Suprapubic skin (tissue), 4 donors: ENCODE data around the gene TOLLIP. TPM values are rescaled to one million over a fixed set of nuclear protein-coding genes. Genes with fewer than 3 reads are reported as not detected.

Source experiments
- DNase-seq, 2 donors: peaks; one replicate each; pipeline ENCODE4 v3.0.0-alpha.2; 2019; ENCODE audit warnings: low spot score in 2 of 2
- H3K27ac ChIP-seq: fragments of 200-600 bp; sonication (generic); one replicate; pipeline ENCODE4 v1.5.1; 2019
- H3K27me3 ChIP-seq: fragments of 200-600 bp; sonication (generic); one replicate; pipeline ENCODE4 v1.5.1; 2019
- H3K36me3 ChIP-seq: fragments of 200-600 bp; sonication (generic); one replicate; pipeline ENCODE4 v1.5.1; 2019
- H3K4me1 ChIP-seq: fragments of 200-600 bp; sonication (generic); one replicate; pipeline ENCODE4 v1.5.1; 2019
- H3K4me3 ChIP-seq: fragments of 200-600 bp; sonication (generic); one replicate; pipeline ENCODE4 v1.5.1; 2019; ENCODE audit warnings: mild to moderate bottlenecking
- H3K9me3 ChIP-seq: fragments of 200-600 bp; sonication (generic); one replicate; pipeline ENCODE4 v1.5.1; 2019
- CTCF ChIP-seq, 2 donors: fragments of 200-600 bp in 1 of 2; fragments of 450-650 bp in 1 of 2; sonication (generic) in 1 of 2; IDR thresholded peaks; one replicate each; pipeline ENCODE4 v1.5.1; 2016 to 2019; ENCODE audit warnings: antibody characterized with exemption in 2 of 2, mild to moderate bottlenecking in 1 of 2, moderate library complexity in 1 of 2
- EP300 ChIP-seq: sonication (generic); formaldehyde crosslinking; IDR thresholded peaks from one replicate; pipeline ENCODE4 v1.6.1; 2017; ENCODE audit warnings: antibody characterized with exemption
- POLR2A ChIP-seq, 2 donors: fragments of 450-650 bp; IDR thresholded peaks; one replicate each; pipeline ENCODE4 v1.6.1; 2017; ENCODE audit warnings: antibody characterized with exemption in 2 of 2, mild to moderate bottlenecking in 2 of 2, moderate library complexity in 2 of 2
- POLR2AphosphoS5 ChIP-seq, 3 donors: sonication (generic); formaldehyde crosslinking; IDR thresholded peaks; one replicate each; pipeline ENCODE4 v1.6.1; 2017; ENCODE audit warnings: antibody characterized with exemption in 3 of 3
- WGBS: methylation state at CpG from one replicate; pipeline ENCODE4 v1.1.5; 2018; 5-methylcytosine and 5-hydroxymethylcytosine counted together
- total RNA-seq, 4 donors: library from RNA; depleted of rRNA; stranded (reverse); fragments of >200 nt; gene quantifications; one replicate each; pipeline ENCODE4 v1.1.0, GENCODE V29; 2016

TOLLIP gene
- total RNA-seq, 4 donors from 2014 or later, result 96.6 to 105 (median 100) TPM

DNA sequence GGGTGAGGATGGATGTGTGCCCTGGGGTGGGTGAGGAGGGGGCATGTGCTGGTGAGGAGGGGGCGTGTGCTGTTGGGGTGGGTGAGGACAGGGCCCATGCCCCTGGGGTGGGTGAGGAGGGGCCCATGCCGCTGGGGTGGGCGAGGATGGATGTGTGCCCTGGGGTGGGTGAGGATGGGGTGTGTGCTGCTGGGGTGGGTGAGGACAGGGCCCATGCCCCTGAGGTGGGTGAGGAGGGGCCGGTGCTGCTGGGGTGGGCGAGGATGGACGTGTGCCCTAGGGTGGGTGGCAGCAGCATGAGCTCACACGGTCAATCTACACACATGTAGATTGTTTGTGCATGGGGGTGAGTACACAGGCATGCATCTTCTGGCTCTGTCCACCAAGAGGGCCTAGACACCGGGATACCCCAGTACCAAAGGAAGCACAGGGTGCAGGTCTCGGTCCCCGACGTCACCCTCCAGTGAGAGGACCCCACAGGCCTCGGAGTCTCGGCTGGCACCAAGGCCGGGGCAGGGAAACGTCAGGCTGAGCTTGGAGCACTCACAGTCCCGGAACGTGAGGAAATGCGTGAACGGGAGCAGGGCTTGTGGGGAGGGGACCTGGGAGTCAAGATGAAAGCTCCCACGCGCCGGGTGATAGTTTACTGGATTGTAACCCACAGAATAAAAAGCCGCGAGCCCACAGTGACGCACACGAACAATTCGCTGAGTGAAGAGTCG lies 37.4 kb upstream of the TOLLIP start:
- WGBS, result 88% methylated on average over 21 of the region's 28 CpGs
- Histone ChIP-seq H3K9me3 (no peaks in the 10 kb centered on the region), H3K27ac (no peak overlapping the region), H3K4me1 (no peaks in the 10 kb centered on the region), H3K27me3 (peaks cover 21% of the 10 kb centered on the region), H3K4me3 (no peak overlapping the region), H3K36me3 (no peaks in the 10 kb centered on the region)
- TF ChIP-seq POLR2AphosphoS5 (IDR thresholded peaks at IDR 0.05) (no peak), CTCF (IDR thresholded peaks at IDR 0.05) (no peak), POLR2A (IDR thresholded peaks at IDR 0.05) (no peak), EP300 (no peak)
- DNase-seq, result peak in 1 of 2 donors; percentile 74

DNA sequence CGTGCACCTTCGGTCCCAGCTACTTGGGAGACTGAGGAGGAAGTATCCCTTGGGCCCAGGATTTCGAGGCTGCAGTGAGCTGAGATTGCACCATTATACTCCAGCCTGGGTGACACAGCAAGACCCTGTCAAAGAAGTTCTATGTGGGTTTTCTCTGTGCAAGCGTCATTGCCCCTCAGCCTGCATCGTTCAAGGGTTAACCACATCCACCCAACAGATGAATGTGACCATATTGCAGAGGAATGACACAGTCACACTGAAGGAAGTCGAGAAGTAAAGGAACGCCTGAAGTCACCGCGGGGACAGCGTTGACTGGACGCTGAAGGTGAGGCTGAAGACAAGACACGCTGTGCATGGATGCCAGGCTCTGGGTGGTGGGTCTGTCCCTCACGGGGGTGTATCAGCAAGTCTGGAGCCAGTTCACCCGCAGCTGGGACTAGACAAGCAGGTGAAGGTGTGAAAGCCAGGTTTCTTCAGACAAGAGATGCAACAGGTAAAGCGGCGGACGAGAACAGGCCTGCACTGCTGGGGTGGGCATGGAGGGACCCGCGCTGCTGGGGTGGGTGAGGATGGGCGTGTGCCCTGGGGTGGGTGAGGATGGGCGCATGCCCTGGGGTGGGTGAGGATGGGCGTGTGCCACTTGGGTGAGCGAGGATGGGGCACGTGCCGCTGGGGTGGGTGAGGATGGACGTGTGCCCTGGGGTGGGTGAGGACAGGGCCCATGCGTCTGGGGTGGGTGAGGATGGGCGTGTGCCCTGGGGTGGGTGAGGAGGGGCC lies 36.5 kb upstream of the TOLLIP start:
- no peak overlapping the region for H3K27ac ChIP-seq
- no peak overlapping the region for H3K4me3 ChIP-seq
- WGBS, result 71% methylated on average over 26 of the region's 28 CpGs
- H3K4me1 ChIP-seq, result no peaks in the 10 kb centered on the region
- peak in 1 of 2 donors; percentile 70 for DNase-seq
- H3K27me3 ChIP-seq, result peaks cover 21% of the 10 kb centered on the region
- TF ChIP-seq POLR2A (IDR thresholded peaks at IDR 0.05), result no peak
- no peak for TF ChIP-seq EP300
- TF ChIP-seq POLR2AphosphoS5 (IDR thresholded peaks at IDR 0.05), result no peak
- TF ChIP-seq CTCF (IDR thresholded peaks at IDR 0.05), result no peak
- no peaks in the 10 kb centered on the region for H3K36me3 ChIP-seq
- no peaks in the 10 kb centered on the region for H3K9me3 ChIP-seq

GRCh38 chr11:1344056-1344635 lies 34.7 kb upstream of the TOLLIP start:
- TF ChIP-seq POLR2AphosphoS5 (IDR thresholded peaks at IDR 0.05), result no peak
- no peak for TF ChIP-seq CTCF (IDR thresholded peaks at IDR 0.05)
- TF ChIP-seq EP300, result no peak
- no peak for TF ChIP-seq POLR2A (IDR thresholded peaks at IDR 0.05)
- Histone ChIP-seq H3K27ac (no peak overlapping the region), H3K27me3 (peaks cover 7% of the 10 kb centered on the region), H3K36me3 (no peaks in the 10 kb centered on the region), H3K4me1 (no peaks in the 10 kb centered on the region), H3K9me3 (no peaks in the 10 kb centered on the region), H3K4me3 (no peak overlapping the region)
- DNase-seq, result peak in 1 of 2 donors; percentile 68
- WGBS, result 80% methylated on average over 26 of the region's 26 CpGs

GRCh38 chr11:1343391-1344055 lies 34.1 kb upstream of the TOLLIP start:
- H3K4me1 ChIP-seq, result no peaks in the 10 kb centered on the region
- H3K36me3 ChIP-seq, result no peaks in the 10 kb centered on the region
- 79% methylated on average over 25 of the region's 25 CpGs for WGBS
- H3K27ac ChIP-seq, result no peak overlapping the region
- DNase-seq, result no peak
- H3K27me3 ChIP-seq, result peaks cover 1% of the 10 kb centered on the region
- H3K4me3 ChIP-seq, result no peak overlapping the region
- TF ChIP-seq CTCF (IDR thresholded peaks at IDR 0.05) (no peak), POLR2AphosphoS5 (IDR thresholded peaks at IDR 0.05) (no peak), EP300 (no peak), POLR2A (IDR thresholded peaks at IDR 0.05) (no peak)
- no peaks in the 10 kb centered on the region for H3K9me3 ChIP-seq
